ENCODE data around the gene ABI3BP.

Gene ABI3BP

DNA sequence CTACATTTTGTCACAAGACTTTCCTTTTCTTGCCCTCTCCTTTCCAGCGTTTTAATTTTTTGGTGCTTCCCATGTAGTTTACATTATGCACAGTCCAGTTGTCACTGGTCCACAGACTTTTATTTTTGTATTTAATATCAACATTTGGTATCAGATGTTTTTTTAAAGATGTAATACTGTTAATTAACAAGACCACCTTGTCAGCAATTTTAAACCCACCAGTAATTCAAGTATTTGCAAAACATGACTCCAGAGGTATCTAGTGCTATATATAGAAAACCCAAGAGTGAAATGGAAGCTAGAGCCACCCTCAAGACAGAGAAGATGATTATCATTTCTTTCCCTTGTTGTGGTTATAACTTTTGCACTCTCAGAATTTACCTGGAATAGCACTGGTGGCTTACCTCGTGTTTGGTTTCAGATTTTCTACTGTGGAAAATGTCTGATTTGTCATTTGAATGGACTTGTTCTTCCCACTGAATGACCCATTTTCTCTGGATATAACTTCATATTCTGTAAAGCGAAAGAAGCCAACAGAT is 227.7 kb downstream of the ABI3BP start:
- DNase-seq (ENCODE audit: low read depth), result no peak
- no peak overlapping the region for H3K4me3 ChIP-seq (ENCODE audit: low read depth, low read length)
- TF ChIP-seq POLR2A (IDR thresholded peaks at IDR 0.05; ENCODE audit: extremely low read depth, insufficient read length), result no peak
- TF ChIP-seq, protein P1, sequence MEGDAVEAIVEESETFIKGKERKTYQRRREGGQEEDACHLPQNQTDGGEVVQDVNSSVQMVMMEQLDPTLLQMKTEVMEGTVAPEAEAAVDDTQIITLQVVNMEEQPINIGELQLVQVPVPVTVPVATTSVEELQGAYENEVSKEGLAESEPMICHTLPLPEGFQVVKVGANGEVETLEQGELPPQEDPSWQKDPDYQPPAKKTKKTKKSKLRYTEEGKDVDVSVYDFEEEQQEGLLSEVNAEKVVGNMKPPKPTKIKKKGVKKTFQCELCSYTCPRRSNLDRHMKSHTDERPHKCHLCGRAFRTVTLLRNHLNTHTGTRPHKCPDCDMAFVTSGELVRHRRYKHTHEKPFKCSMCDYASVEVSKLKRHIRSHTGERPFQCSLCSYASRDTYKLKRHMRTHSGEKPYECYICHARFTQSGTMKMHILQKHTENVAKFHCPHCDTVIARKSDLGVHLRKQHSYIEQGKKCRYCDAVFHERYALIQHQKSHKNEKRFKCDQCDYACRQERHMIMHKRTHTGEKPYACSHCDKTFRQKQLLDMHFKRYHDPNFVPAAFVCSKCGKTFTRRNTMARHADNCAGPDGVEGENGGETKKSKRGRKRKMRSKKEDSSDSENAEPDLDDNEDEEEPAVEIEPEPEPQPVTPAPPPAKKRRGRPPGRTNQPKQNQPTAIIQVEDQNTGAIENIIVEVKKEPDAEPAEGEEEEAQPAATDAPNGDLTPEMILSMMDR (IDR thresholded peaks at IDR 0.05; ENCODE audit: low read depth, low read length), result no peak
- no peak for TF ChIP-seq MYC (IDR thresholded peaks at IDR 0.05; ENCODE audit: low read depth, low read length)
- TF ChIP-seq, protein P2, sequence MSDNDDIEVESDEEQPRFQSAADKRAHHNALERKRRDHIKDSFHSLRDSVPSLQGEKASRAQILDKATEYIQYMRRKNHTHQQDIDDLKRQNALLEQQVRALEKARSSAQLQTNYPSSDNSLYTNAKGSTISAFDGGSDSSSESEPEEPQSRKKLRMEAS (IDR thresholded peaks at IDR 0.05; ENCODE audit: low read depth, low read length), result no peak

DNA sequence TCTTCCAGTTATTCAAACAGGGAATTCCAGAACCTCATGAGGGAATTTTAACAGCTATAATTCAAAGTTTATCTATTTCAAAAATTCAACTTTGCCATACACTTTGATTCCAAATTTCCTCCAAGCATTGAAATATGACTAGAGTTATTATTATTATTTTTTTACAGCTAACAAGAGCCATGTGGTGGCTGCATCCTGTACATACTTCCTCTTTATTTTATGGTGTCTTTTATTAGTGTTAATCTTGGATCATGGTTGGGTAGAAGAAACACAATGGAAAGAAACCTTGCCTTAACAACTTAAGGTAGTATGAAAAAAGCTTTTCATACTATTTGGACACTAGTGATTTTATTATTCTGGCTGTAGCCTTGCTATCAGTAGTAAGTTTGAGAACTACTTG is 231.3 kb downstream of the ABI3BP start:
- no peak for DNase-seq (ENCODE audit: low read depth)
- TF ChIP-seq MYC (IDR thresholded peaks at IDR 0.05; ENCODE audit: low read depth, low read length), result no peak
- TF ChIP-seq, protein P1 (IDR thresholded peaks at IDR 0.05; ENCODE audit: low read depth, low read length), result no peak
- TF ChIP-seq, protein P2 (IDR thresholded peaks at IDR 0.05; ENCODE audit: low read depth, low read length), result no peak
- no peak for TF ChIP-seq POLR2A (IDR thresholded peaks at IDR 0.05; ENCODE audit: extremely low read depth, insufficient read length)
- no peak overlapping the region for H3K4me3 ChIP-seq (ENCODE audit: low read depth, low read length)

DNA sequence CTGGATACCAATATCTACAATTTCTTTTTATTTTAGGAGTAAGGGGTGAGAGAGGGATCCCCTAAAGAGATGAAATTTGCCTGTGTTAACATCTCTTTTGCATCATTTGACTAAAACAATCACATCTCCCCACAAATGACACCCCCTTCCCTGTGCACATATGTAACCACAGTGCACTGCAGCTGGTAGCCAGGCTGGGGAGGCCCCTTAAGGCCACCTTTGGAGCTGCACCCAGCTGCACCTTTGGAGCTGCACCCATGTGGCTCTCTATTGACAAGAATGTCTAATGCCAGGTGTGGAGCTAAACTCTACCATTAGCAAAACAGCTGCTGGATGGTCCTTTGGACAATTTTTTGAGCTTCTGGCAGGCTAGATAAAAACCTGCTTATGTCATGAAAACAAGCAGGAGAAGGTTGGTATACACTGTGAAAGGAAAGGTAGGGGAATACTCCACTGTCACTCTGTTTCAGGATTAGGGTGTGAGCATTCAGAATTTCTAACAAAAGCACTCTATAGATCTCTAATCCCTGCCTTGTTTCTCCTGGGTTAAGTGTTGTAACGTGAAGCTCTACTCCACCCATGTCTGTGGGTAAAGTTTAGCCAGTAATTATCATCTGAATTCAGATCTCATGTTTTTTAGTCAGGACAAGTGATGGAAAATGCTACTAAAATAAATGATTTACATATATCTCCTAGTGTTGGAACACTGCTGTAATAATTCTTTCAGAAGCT is 231.8 kb downstream of the ABI3BP start:
- TF ChIP-seq, protein P1 (IDR thresholded peaks at IDR 0.05; ENCODE audit: low read depth, low read length), result no peak
- TF ChIP-seq, protein P2 (IDR thresholded peaks at IDR 0.05; ENCODE audit: low read depth, low read length), result no peak
- TF ChIP-seq MYC (IDR thresholded peaks at IDR 0.05; ENCODE audit: low read depth, low read length) (no peak), POLR2A (IDR thresholded peaks at IDR 0.05; ENCODE audit: extremely low read depth, insufficient read length) (no peak)
- H3K4me3 ChIP-seq (ENCODE audit: low read depth, low read length), result no peak overlapping the region
- DNase-seq (ENCODE audit: low read depth), result peak; percentile 3

DNA sequence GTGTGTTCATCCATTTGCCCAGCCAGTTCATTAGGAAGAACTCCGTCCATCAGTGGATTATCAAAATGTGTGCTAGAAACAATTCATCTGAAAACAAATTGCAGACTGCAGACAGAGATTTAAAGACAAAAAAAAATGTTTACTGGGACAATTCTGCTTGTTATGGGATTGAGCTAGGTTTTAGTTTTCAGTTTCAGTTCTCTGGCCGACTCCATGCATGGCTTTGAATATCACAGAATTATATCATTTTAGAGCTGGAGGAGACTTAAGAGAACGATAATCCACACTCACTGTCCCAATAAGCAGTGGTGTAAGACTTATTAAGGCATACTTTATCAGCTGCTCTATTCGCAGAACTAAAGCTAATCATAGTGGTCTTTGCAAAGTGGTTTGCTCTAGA is 232.8 kb downstream of the ABI3BP start:
- no peak overlapping the region for H3K4me3 ChIP-seq (ENCODE audit: low read depth, low read length)
- DNase-seq (ENCODE audit: low read depth), result no peak
- no peak for TF ChIP-seq POLR2A (IDR thresholded peaks at IDR 0.05; ENCODE audit: extremely low read depth, insufficient read length)
- TF ChIP-seq, protein P1 (IDR thresholded peaks at IDR 0.05; ENCODE audit: low read depth, low read length), result no peak
- no peak for TF ChIP-seq MYC (IDR thresholded peaks at IDR 0.05; ENCODE audit: low read depth, low read length)
- TF ChIP-seq, protein P2 (IDR thresholded peaks at IDR 0.05; ENCODE audit: low read depth, low read length), result no peak

DNA sequence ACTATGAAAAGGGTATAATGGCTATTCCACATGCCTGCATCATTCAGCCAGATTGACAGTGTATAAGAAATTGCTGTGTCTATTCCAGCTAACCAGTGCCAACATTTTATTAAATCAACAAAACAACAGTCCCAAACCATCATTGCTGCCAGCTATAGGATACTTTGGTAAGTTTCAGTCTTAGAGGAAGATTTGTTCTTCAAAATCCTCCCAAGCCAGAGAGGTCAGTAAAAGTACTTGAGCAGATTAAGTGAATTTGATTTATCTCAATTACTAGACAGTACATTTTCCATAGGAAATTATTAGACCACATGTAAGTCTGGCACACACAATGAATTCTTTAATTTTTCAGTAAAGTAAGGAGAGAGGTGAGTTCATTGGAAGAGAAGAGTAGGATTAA is 233.3 kb downstream of the ABI3BP start:
- H3K4me3 ChIP-seq (ENCODE audit: low read depth, low read length), result no peak overlapping the region
- no peak for DNase-seq (ENCODE audit: low read depth)
- TF ChIP-seq, protein P1 (IDR thresholded peaks at IDR 0.05; ENCODE audit: low read depth, low read length), result no peak
- TF ChIP-seq MYC (IDR thresholded peaks at IDR 0.05; ENCODE audit: low read depth, low read length), result no peak
- TF ChIP-seq, protein P2 (IDR thresholded peaks at IDR 0.05; ENCODE audit: low read depth, low read length), result no peak

Data from NB4 (cell line).